HepG2 (cell line): Measurements from ENCODE around the gene CEP19. TPM values are rescaled to one million over a fixed set of nuclear protein-coding genes. Genes with fewer than 3 reads are reported as not detected.

ENCODE experiments used
- ADNP ChIP-seq: sonication (generic); formaldehyde crosslinking; IDR thresholded peaks from 2 replicates; pipeline ENCODE4 v1.4.0; 2020; ENCODE audit warnings: missing genetic modification reagents
- CBX1 ChIP-seq: IDR thresholded peaks from one replicate; pipeline ENCODE4 v1.6.1; 2016; ENCODE audit warnings: antibody characterized with exemption, low read depth
- CREBL2 ChIP-seq: sonication (generic); formaldehyde crosslinking; IDR thresholded peaks from 2 replicates; pipeline ENCODE4 v1.8.1; 2023; ENCODE audit warnings: missing genetic modification reagents, mild to moderate bottlenecking, borderline replicate concordance
- MAFF ChIP-seq: IDR thresholded peaks from 2 replicates; pipeline ENCODE4 v1.6.1; 2011; ENCODE audit warnings: low read depth, low read length, improper control_type of control experiment
- POLR2A ChIP-seq, 2 experiments: IDR thresholded peaks; 2 replicates each; pipeline ENCODE4 v1.6.1; 2011; ENCODE audit warnings: low read depth in 2 of 2, low read length in 2 of 2, mild to moderate bottlenecking in 1 of 2, moderate library complexity in 1 of 2; ENCODE audit not compliant: insufficient read depth in 1 of 2
- POLR2G ChIP-seq: fragments of 200-400 bp; formaldehyde crosslinking; IDR thresholded peaks from 2 replicates; pipeline ENCODE4 v1.6.1; 2018; ENCODE audit warnings: mild to moderate bottlenecking, low read depth, low read length, moderate library complexity
- RBAK ChIP-seq: sonication (generic); formaldehyde crosslinking; IDR thresholded peaks from 2 replicates; pipeline ENCODE4 v1.5.1; 2020; ENCODE audit warnings: mild to moderate bottlenecking, missing genetic modification reagents
- SOX6 ChIP-seq, 2 experiments: fragments of 450-650 bp in 1 of 2; sonication (generic) in 1 of 2; formaldehyde crosslinking in 1 of 2; IDR thresholded peaks; 2 replicates each; pipeline versions ENCODE4 v1.4.0 to v1.6.1; 2017 to 2020; ENCODE audit warnings: antibody characterized with exemption in 1 of 2, mild to moderate bottlenecking in 1 of 2, missing genetic modification reagents in 1 of 2
- TMF1 ChIP-seq: sonication (generic); formaldehyde crosslinking; IDR thresholded peaks from 2 replicates; pipeline ENCODE4 v1.8.1; 2022; ENCODE audit warnings: low read depth, missing genetic modification reagents
- ZBTB2 ChIP-seq: sonication (generic); formaldehyde crosslinking; IDR thresholded peaks from 2 replicates; pipeline ENCODE4 v1.8.0; 2022; ENCODE audit warnings: low read depth, missing genetic modification reagents
- ZFP36 ChIP-seq: fragments of 150-350 bp; IDR thresholded peaks from 2 replicates; pipeline ENCODE4 v1.6.1; 2018; ENCODE audit warnings: borderline replicate concordance, low read length, low read depth; ENCODE audit not compliant: partially characterized antibody
- ZHX2 ChIP-seq, 2 experiments: sonication (generic) in 1 of 2; formaldehyde crosslinking in 1 of 2; IDR thresholded peaks; 2 replicates each; pipeline versions ENCODE4 v1.6.1 to v1.9.0; 2014 to 2022; ENCODE audit warnings: antibody characterized with exemption in 1 of 2, borderline replicate concordance in 1 of 2, inconsistent platforms in 1 of 2, low read depth in 1 of 2, missing genetic modification reagents in 1 of 2
- ZKSCAN5 ChIP-seq: sonication (generic); formaldehyde crosslinking; IDR thresholded peaks from 2 replicates; pipeline ENCODE4 v1.5.1; 2020; ENCODE audit warnings: mild to moderate bottlenecking, missing genetic modification reagents
- ZMYM3 ChIP-seq: sonication (generic); formaldehyde crosslinking; IDR thresholded peaks from 2 replicates; pipeline ENCODE4 v1.5.1; 2020; ENCODE audit warnings: mild to moderate bottlenecking, missing genetic modification reagents
- ZNF10 ChIP-seq: sonication (generic); formaldehyde crosslinking; IDR thresholded peaks from 2 replicates; pipeline ENCODE4 v1.4.0; 2020; ENCODE audit warnings: mild to moderate bottlenecking, low read depth, missing genetic modification reagents, borderline replicate concordance
- ZNF335 ChIP-seq: sonication (generic); formaldehyde crosslinking; IDR thresholded peaks from 2 replicates; pipeline ENCODE4 v1.4.0; 2020; ENCODE audit warnings: missing genetic modification reagents
- ZNF605 ChIP-seq: sonication (generic); formaldehyde crosslinking; IDR thresholded peaks from 2 replicates; pipeline ENCODE4 v1.8.0; 2022; ENCODE audit warnings: mild to moderate bottlenecking, missing genetic modification reagents
- ZNF83 ChIP-seq: sonication (generic); formaldehyde crosslinking; IDR thresholded peaks from 2 replicates; pipeline ENCODE4 v1.4.0; 2020; ENCODE audit warnings: missing genetic modification reagents, mild to moderate bottlenecking, borderline replicate concordance
- polyA plus RNA-seq, 8 experiments: library from polyadenylated mRNA; depleted of rRNA in 3 of 8; stranded (reverse) in 7 of 8; unstranded in 1 of 8; fragments of >200 nt; fragmentation: Illumina TruSeq in 4 of 8; extraction: Trizol in 4 of 8; gene quantifications; 2 replicates each; pipeline versions ENCODE4 v1.2.1 to v1.2.3, GENCODE V29; 2011 to 2016; ENCODE audit warnings: low read depth in 4 of 8, missing spikeins in 1 of 8, mixed read lengths in 1 of 8; ENCODE audit not compliant: insufficient read depth in 1 of 8
- total RNA-seq, 5 experiments: library from RNA; depleted of rRNA; stranded (reverse); fragments of >200 nt; fragmentation: Illumina TruSeq; extraction: Trizol; gene quantifications; 2 replicates each; pipeline ENCODE4 v1.2.3, GENCODE V29; 2016; ENCODE audit warnings: low read depth in 1 of 5
- TF ChIP-seq, protein P1 (sequence below): sonication (generic); formaldehyde crosslinking; IDR thresholded peaks from 2 replicates; pipeline ENCODE4 v1.8.0; 2022; ENCODE audit warnings: missing genetic modification reagents, mild to moderate bottlenecking, inconsistent platforms, borderline replicate concordance
- TF ChIP-seq, protein P2 (sequence below): sonication (generic); formaldehyde crosslinking; IDR thresholded peaks from 2 replicates; pipeline ENCODE4 v1.4.0; 2020; ENCODE audit warnings: mild to moderate bottlenecking, missing genetic modification reagents

Gene CEP19
- total and polyA plus RNA-seq, 2 of the 13 experiments (the other 11 are each of a cell fraction or from before 2014, with no cell fraction given), result 0.48 to 1.2 TPM

DNA sequence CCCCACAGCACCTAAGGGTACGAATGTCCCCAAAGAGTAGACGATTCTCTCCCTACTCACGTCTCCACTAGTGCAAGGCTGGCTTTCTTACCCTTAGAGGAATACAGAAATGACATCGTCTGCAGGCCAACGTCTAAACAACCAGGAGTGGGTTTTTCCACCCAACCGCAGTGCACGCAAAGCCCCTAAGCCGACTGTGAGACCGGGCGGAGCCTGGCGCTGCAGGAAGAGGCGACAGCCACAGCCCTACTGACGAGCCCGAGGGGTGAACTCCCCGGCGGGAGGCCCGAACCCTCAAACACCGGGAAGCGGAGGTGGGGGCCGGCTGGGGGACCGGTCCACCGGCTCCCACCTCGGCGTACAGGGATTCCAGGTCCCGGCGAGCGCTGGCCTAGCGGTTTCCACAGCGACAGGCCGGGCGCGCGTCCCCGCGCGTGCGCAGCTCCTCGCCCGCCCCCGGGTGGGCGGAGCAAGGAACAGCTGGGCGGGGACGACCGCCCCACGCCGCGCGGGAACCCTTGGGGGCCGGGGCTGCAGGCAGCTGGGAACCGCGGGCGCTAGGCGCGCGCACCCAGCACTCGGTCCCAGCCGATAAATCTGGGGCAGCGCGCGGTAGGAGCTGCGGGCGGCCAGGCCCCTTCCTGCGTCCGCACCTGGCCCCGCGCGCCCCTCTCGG lies at the start of gene CEP19, which contains the start of gene PIGX (continued):
- TF ChIP-seq ZBTB2 (CRISPR knock-in tag), result no peak
- TF ChIP-seq SOX6 (IDR thresholded peaks at IDR 0.05), result no peak
- TF ChIP-seq SOX6 (CRISPR knock-in tag; IDR thresholded peaks at IDR 0.05), result 0 out of 2 replicates have a peak, but pooled peaks have one; percentile 4
- TF ChIP-seq, protein P1, sequence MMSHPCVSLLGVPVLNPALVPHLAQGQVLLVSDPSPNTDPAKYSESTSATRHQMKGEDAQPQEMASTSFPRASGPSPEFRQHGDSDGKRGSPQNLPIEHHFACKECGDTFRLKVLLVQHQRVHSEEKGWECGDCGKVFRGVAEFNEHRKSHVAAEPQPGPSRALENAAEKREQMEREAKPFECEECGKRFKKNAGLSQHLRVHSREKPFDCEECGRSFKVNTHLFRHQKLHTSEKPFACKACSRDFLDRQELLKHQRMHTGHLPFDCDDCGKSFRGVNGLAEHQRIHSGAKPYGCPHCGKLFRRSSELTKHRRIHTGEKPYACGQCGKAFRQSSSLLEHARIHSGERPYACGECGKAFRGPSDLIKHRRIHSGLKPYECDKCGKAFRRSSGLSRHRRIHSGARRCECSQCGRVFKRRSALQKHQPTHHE (CRISPR knock-in tag), result no peak
- no peak for TF ChIP-seq ZFP36
- no peak for TF ChIP-seq ZHX2 (IDR thresholded peaks at IDR 0.05; ENCODE audit: low read depth)
- TF ChIP-seq ZHX2 (CRISPR knock-in tag; IDR thresholded peaks at IDR 0.05; ENCODE audit: borderline replicate concordance), result peak; percentile 43; the same call in 1 of the 2 replicates
- TF ChIP-seq MAFF, result no peak
- no peak for TF ChIP-seq ZNF335
- TF ChIP-seq RBAK (CRISPR knock-in tag), result no peak
- TF ChIP-seq ZNF83 (CRISPR knock-in tag), result no peak
- no peak for TF ChIP-seq ZKSCAN5
- TF ChIP-seq ZNF10 (CRISPR knock-in tag), result no peak
- TF ChIP-seq CBX1, result no peak
- peak; percentile 44 to 87; a peak in 3 of 4 replicates for TF ChIP-seq POLR2A (IDR thresholded peaks at IDR 0.05; ENCODE audit: insufficient read depth in 1 of 2, low read depth in 2 of 2, low read length in 2 of 2)
- TF ChIP-seq, protein P2, sequence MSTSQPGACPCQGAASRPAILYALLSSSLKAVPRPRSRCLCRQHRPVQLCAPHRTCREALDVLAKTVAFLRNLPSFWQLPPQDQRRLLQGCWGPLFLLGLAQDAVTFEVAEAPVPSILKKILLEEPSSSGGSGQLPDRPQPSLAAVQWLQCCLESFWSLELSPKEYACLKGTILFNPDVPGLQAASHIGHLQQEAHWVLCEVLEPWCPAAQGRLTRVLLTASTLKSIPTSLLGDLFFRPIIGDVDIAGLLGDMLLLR, result no peak
- no peak for TF ChIP-seq CREBL2 (CRISPR knock-in tag)
- no peak for TF ChIP-seq TMF1
- TF ChIP-seq POLR2G, result peak; percentile 77
- peak; percentile 72 for TF ChIP-seq ZNF605 (CRISPR knock-in tag)
- no peak for TF ChIP-seq ZMYM3
- TF ChIP-seq ADNP (CRISPR knock-in tag), result no peak
